GM19468 (cell line): ENCODE measurements around the gene SUPV3L1.

Experiments
- ATAC-seq: cut with Tn5 transposase; IDR thresholded peaks from one replicate; pipeline ENCODE4 v1.9.1; 2021; ENCODE audit warnings: mild to moderate bottlenecking, moderate library complexity, moderate number of reproducible peaks; ENCODE audit not compliant: unreplicated experiment; ENCODE audit errors: extremely low read depth

Gene SUPV3L1

GRCh38 chr10:69225681-69226080 is 45.6 kb downstream of the SUPV3L1 start:
- ATAC-seq, result no peak

- ATAC-seq, result no peak
Observed at GRCh38 chr10:69226919-69227450, 47.0 kb downstream of the SUPV3L1 start.

GRCh38 chr10:69228151-69228550 is 48.1 kb downstream of the SUPV3L1 start:
- ATAC-seq, result no peak

- no peak for ATAC-seq
Observed at GRCh38 chr10:69229616-69229916, 49.5 kb downstream of the SUPV3L1 start.

- ATAC-seq, result no peak
Observed at GRCh38 chr10:69230128-69230527, 50.1 kb downstream of the SUPV3L1 start.

- no peak for ATAC-seq
Observed at GRCh38 chr10:69232252-69232651, 52.2 kb downstream of the SUPV3L1 start.

GRCh38 chr10:69232736-69233480 is 52.9 kb downstream of the SUPV3L1 start:
- ATAC-seq, result no peak

GRCh38 chr10:69234447-69234846 is 54.4 kb downstream of the SUPV3L1 start:
- ATAC-seq, result no peak

- ATAC-seq, result peak; percentile 87
Observed at GRCh38 chr10:69237528-69238159, 57.6 kb downstream of the SUPV3L1 start.

- ATAC-seq, result no peak
Observed at GRCh38 chr10:69239136-69239535, 59.1 kb downstream of the SUPV3L1 start.

- no peak for ATAC-seq
Observed at GRCh38 chr10:69239816-69240434, 59.9 kb downstream of the SUPV3L1 start.

GRCh38 chr10:69240455-69240854 is 60.4 kb downstream of the SUPV3L1 start:
- ATAC-seq, result no peak

- ATAC-seq, result no peak
Observed at GRCh38 chr10:69241575-69241974, 61.5 kb downstream of the SUPV3L1 start.

GRCh38 chr10:69242040-69242851 is 62.2 kb downstream of the SUPV3L1 start:
- no peak for ATAC-seq

- ATAC-seq, result no peak
Observed at GRCh38 chr10:69242852-69243212, 62.8 kb downstream of the SUPV3L1 start.

- ATAC-seq, result no peak
Observed at GRCh38 chr10:69243817-69244216, 63.8 kb downstream of the SUPV3L1 start.

- no peak for ATAC-seq
Observed at GRCh38 chr10:69246036-69246435, 66.0 kb downstream of the SUPV3L1 start.

GRCh38 chr10:69246581-69247312 is 66.7 kb downstream of the SUPV3L1 start:
- ATAC-seq, result no peak

- no peak for ATAC-seq
Observed at GRCh38 chr10:69247313-69247710, 67.3 kb downstream of the SUPV3L1 start.
